ENCODE measurements around the gene BCKDHB.
"Not testable (repeated sequence)": the region's sequence is repeated elsewhere in the genome, so short reads cannot be mapped to it uniquely, and the experiment has no call there.

Gene BCKDHB

GRCh38 chr6:80217794-80218193 lies 111.3 kb downstream of the BCKDHB start:
- Mint-ChIP-seq H3K36me3 (ENCODE audit: insufficient read depth) (peaks cover 3% of the 10 kb centered on the region), H3K27ac (ENCODE audit: low read depth) (no peak overlapping the region), H3K27me3 (no peaks in the 10 kb centered on the region), H3K9me3 (peaks cover 5% of the 10 kb centered on the region), H3K4me3 (no peak overlapping the region), H3K4me1 (no peaks in the 10 kb centered on the region)
- ATAC-seq (replicated peaks; ENCODE audit: extremely low read depth, poor library complexity, severe bottlenecking), result no peak
- no peak for DNase-seq (ENCODE audit: low spot score in 2 of 2)

GRCh38 chr6:80223743-80224212 lies 117.3 kb downstream of the BCKDHB start:
- DNase-seq (ENCODE audit: low spot score in 2 of 2), result no peak
- H3K4me3 Mint-ChIP-seq, result no peak overlapping the region
- H3K9me3 Mint-ChIP-seq, result peaks cover 5% of the 10 kb centered on the region
- no peaks in the 10 kb centered on the region for H3K4me1 Mint-ChIP-seq
- no peak for ATAC-seq (replicated peaks; ENCODE audit: extremely low read depth, poor library complexity, severe bottlenecking)
- H3K27me3 Mint-ChIP-seq, result no peaks in the 10 kb centered on the region
- no peak overlapping the region for H3K27ac Mint-ChIP-seq (ENCODE audit: low read depth)
- H3K36me3 Mint-ChIP-seq (ENCODE audit: insufficient read depth), result peaks cover 4% of the 10 kb centered on the region

GRCh38 chr6:80226151-80226550 lies 119.7 kb downstream of the BCKDHB start:
- no peaks in the 10 kb centered on the region for H3K4me1 Mint-ChIP-seq
- no peak overlapping the region for H3K27ac Mint-ChIP-seq (ENCODE audit: low read depth)
- no peaks in the 10 kb centered on the region for H3K9me3 Mint-ChIP-seq
- peaks cover 1% of the 10 kb centered on the region for H3K36me3 Mint-ChIP-seq (ENCODE audit: insufficient read depth)
- ATAC-seq (replicated peaks; ENCODE audit: extremely low read depth, poor library complexity, severe bottlenecking), result no peak
- no peak for DNase-seq (ENCODE audit: low spot score in 2 of 2)
- H3K27me3 Mint-ChIP-seq, result no peaks in the 10 kb centered on the region
- H3K4me3 Mint-ChIP-seq, result no peak overlapping the region

GRCh38 chr6:80226699-80227098 lies 120.2 kb downstream of the BCKDHB start:
- no peaks in the 10 kb centered on the region for H3K27me3 Mint-ChIP-seq
- H3K36me3 Mint-ChIP-seq (ENCODE audit: insufficient read depth), result peaks cover 1% of the 10 kb centered on the region
- H3K4me1 Mint-ChIP-seq, result no peaks in the 10 kb centered on the region
- DNase-seq (ENCODE audit: low spot score in 2 of 2) (no peak), ATAC-seq (replicated peaks; ENCODE audit: extremely low read depth, poor library complexity, severe bottlenecking) (no peak)
- H3K9me3 Mint-ChIP-seq, result no peaks in the 10 kb centered on the region
- H3K4me3 Mint-ChIP-seq, result no peak overlapping the region
- H3K27ac Mint-ChIP-seq (ENCODE audit: low read depth), result no peak overlapping the region

- no peaks in the 10 kb centered on the region for H3K4me1 Mint-ChIP-seq
- DNase-seq (ENCODE audit: low spot score in 2 of 2) (no peak), ATAC-seq (replicated peaks; ENCODE audit: extremely low read depth, poor library complexity, severe bottlenecking) (no peak)
- no peaks in the 10 kb centered on the region for H3K9me3 Mint-ChIP-seq
- H3K4me3 Mint-ChIP-seq, result no peak overlapping the region
- H3K27me3 Mint-ChIP-seq, result no peaks in the 10 kb centered on the region
- H3K36me3 Mint-ChIP-seq (ENCODE audit: insufficient read depth), result peaks cover 1% of the 10 kb centered on the region
- no peak overlapping the region for H3K27ac Mint-ChIP-seq (ENCODE audit: low read depth)
Observed at GRCh38 chr6:80227545-80228105, 121.2 kb downstream of the BCKDHB start.

GRCh38 chr6:80233262-80233661 lies 126.8 kb downstream of the BCKDHB start:
- H3K36me3 Mint-ChIP-seq (ENCODE audit: insufficient read depth), result no peaks in the 10 kb centered on the region
- H3K27ac Mint-ChIP-seq (ENCODE audit: low read depth), result no peak overlapping the region
- no peaks in the 10 kb centered on the region for H3K27me3 Mint-ChIP-seq
- no peaks in the 10 kb centered on the region for H3K4me1 Mint-ChIP-seq
- no peak for DNase-seq (ENCODE audit: low spot score in 2 of 2)
- no peaks in the 10 kb centered on the region for H3K9me3 Mint-ChIP-seq
- H3K4me3 Mint-ChIP-seq, result no peak overlapping the region
- no peak for ATAC-seq (replicated peaks; ENCODE audit: extremely low read depth, poor library complexity, severe bottlenecking)

- no peak overlapping the region for H3K27ac Mint-ChIP-seq (ENCODE audit: low read depth)
- no peaks in the 10 kb centered on the region for H3K27me3 Mint-ChIP-seq
- no peaks in the 10 kb centered on the region for H3K36me3 Mint-ChIP-seq (ENCODE audit: insufficient read depth)
- H3K4me1 Mint-ChIP-seq, result no peaks in the 10 kb centered on the region
- DNase-seq (ENCODE audit: low spot score in 2 of 2) (no peak), ATAC-seq (replicated peaks; ENCODE audit: extremely low read depth, poor library complexity, severe bottlenecking) (no peak)
- no peak overlapping the region for H3K4me3 Mint-ChIP-seq
- no peaks in the 10 kb centered on the region for H3K9me3 Mint-ChIP-seq
Observed at GRCh38 chr6:80233958-80234357, 127.5 kb downstream of the BCKDHB start.

GRCh38 chr6:80234401-80234800 lies 127.9 kb downstream of the BCKDHB start:
- no peaks in the 10 kb centered on the region for H3K27me3 Mint-ChIP-seq
- ATAC-seq (replicated peaks; ENCODE audit: extremely low read depth, poor library complexity, severe bottlenecking) (no peak), DNase-seq (ENCODE audit: low spot score in 2 of 2) (no peak)
- no peaks in the 10 kb centered on the region for H3K4me1 Mint-ChIP-seq
- H3K27ac Mint-ChIP-seq (ENCODE audit: low read depth), result no peak overlapping the region
- H3K4me3 Mint-ChIP-seq, result no peak overlapping the region
- no peaks in the 10 kb centered on the region for H3K36me3 Mint-ChIP-seq (ENCODE audit: insufficient read depth)
- no peaks in the 10 kb centered on the region for H3K9me3 Mint-ChIP-seq

- DNase-seq (ENCODE audit: low spot score in 2 of 2) (no peak), ATAC-seq (replicated peaks; ENCODE audit: extremely low read depth, poor library complexity, severe bottlenecking) (no peak)
- no peaks in the 10 kb centered on the region for H3K4me1 Mint-ChIP-seq
- H3K36me3 Mint-ChIP-seq (ENCODE audit: insufficient read depth), result no peaks in the 10 kb centered on the region
- H3K27ac Mint-ChIP-seq (ENCODE audit: low read depth), result no peak overlapping the region
- no peaks in the 10 kb centered on the region for H3K27me3 Mint-ChIP-seq
- no peaks in the 10 kb centered on the region for H3K9me3 Mint-ChIP-seq
- no peak overlapping the region for H3K4me3 Mint-ChIP-seq
Observed at GRCh38 chr6:80234908-80235307, 128.4 kb downstream of the BCKDHB start.

- H3K4me3 Mint-ChIP-seq, result no peak overlapping the region
Observed at GRCh38 chr6:80235647-80236046, 129.2 kb downstream of the BCKDHB start.

GRCh38 chr6:80238754-80239153 lies 132.3 kb downstream of the BCKDHB start:
- H3K27me3 Mint-ChIP-seq; H3K36me3 Mint-ChIP-seq (ENCODE audit: insufficient read depth); DNase-seq (ENCODE audit: low spot score in 2 of 2); H3K4me1 Mint-ChIP-seq; H3K4me3 Mint-ChIP-seq; H3K27ac Mint-ChIP-seq (ENCODE audit: low read depth); H3K9me3 Mint-ChIP-seq; ATAC-seq (replicated peaks; ENCODE audit: extremely low read depth, poor library complexity, severe bottlenecking): not testable (repeated sequence)

More at GRCh38 chr6:80235647-80236046, 129.2 kb downstream of the BCKDHB start:
- Mint-ChIP-seq H3K4me1 (no peaks in the 10 kb centered on the region), H3K27me3 (no peaks in the 10 kb centered on the region), H3K27ac (ENCODE audit: low read depth) (no peak overlapping the region), H3K9me3 (no peaks in the 10 kb centered on the region), H3K36me3 (ENCODE audit: insufficient read depth) (peaks cover 1% of the 10 kb centered on the region)
- ATAC-seq (replicated peaks; ENCODE audit: extremely low read depth, poor library complexity, severe bottlenecking) (no peak), DNase-seq (ENCODE audit: low spot score in 2 of 2) (no peak)

GRCh38 chr6:80245043-80245442 lies 138.6 kb downstream of the BCKDHB start:
- ATAC-seq (replicated peaks; ENCODE audit: extremely low read depth, poor library complexity, severe bottlenecking) (no peak), DNase-seq (ENCODE audit: low spot score in 2 of 2) (no peak)
- peaks cover 1% of the 10 kb centered on the region for H3K36me3 Mint-ChIP-seq (ENCODE audit: insufficient read depth)
- H3K4me3 Mint-ChIP-seq, result no peak overlapping the region
- H3K27ac Mint-ChIP-seq (ENCODE audit: low read depth), result no peak overlapping the region
- H3K9me3 Mint-ChIP-seq, result no peaks in the 10 kb centered on the region
- H3K4me1 Mint-ChIP-seq, result no peaks in the 10 kb centered on the region
- no peaks in the 10 kb centered on the region for H3K27me3 Mint-ChIP-seq

GRCh38 chr6:80249897-80250296 lies 143.4 kb downstream of the BCKDHB start:
- no peak overlapping the region for H3K27ac Mint-ChIP-seq (ENCODE audit: low read depth)
- no peaks in the 10 kb centered on the region for H3K4me1 Mint-ChIP-seq
- ATAC-seq (replicated peaks; ENCODE audit: extremely low read depth, poor library complexity, severe bottlenecking) (no peak), DNase-seq (ENCODE audit: low spot score in 2 of 2) (no peak)
- H3K9me3 Mint-ChIP-seq, result no peaks in the 10 kb centered on the region
- H3K4me3 Mint-ChIP-seq, result no peak overlapping the region
- H3K27me3 Mint-ChIP-seq, result no peaks in the 10 kb centered on the region
- H3K36me3 Mint-ChIP-seq (ENCODE audit: insufficient read depth), result peaks cover 2% of the 10 kb centered on the region
